Subcutaneous abdominal adipose tissue (tissue), 5 donors: ENCODE results near the gene KHDRBS1.
"Not testable (repeated sequence)": the region's sequence is repeated elsewhere in the genome, so short reads cannot be mapped to it uniquely, and the experiment has no call there.

Experiments
- H3K27ac ChIP-seq: one replicate; pipeline ENCODE4 v1.7.0; 2013; ENCODE audit warnings: low read depth, mild to moderate bottlenecking, inconsistent platforms, low read length, moderate library complexity
- H3K27me3 ChIP-seq, 5 donors: one replicate each; pipeline ENCODE4 v1.7.0; 2013; ENCODE audit warnings: low read length in 5 of 5, inconsistent platforms in 1 of 5; ENCODE audit not compliant: control insufficient read depth in 5 of 5, insufficient read depth in 4 of 5
- H3K36me3 ChIP-seq, 5 donors: one replicate each; pipeline ENCODE4 v1.7.0; 2013; ENCODE audit warnings: low read length in 5 of 5; ENCODE audit not compliant: control insufficient read depth in 5 of 5, insufficient read depth in 5 of 5
- H3K4me1 ChIP-seq, 5 donors: one replicate each; pipeline ENCODE4 v1.7.0; 2013; ENCODE audit warnings: low read length in 5 of 5, mild to moderate bottlenecking in 3 of 5, moderate library complexity in 1 of 5; ENCODE audit not compliant: control insufficient read depth in 5 of 5, insufficient read depth in 5 of 5
- H3K4me3 ChIP-seq, 5 donors: one replicate each; pipeline ENCODE4 v1.7.0; 2013; ENCODE audit warnings: low read length in 5 of 5, low read depth in 1 of 5
- H3K9ac ChIP-seq, 5 donors: one replicate each; pipeline ENCODE4 v1.7.0; 2013; ENCODE audit warnings: low read length in 5 of 5, mild to moderate bottlenecking in 4 of 5, moderate library complexity in 3 of 5
- H3K9me3 ChIP-seq, 5 donors: one replicate each; pipeline ENCODE4 v1.7.0; 2013; ENCODE audit warnings: low read length in 5 of 5; ENCODE audit not compliant: control insufficient read depth in 5 of 5
- donor health status: healthy.
- donor health status: healthy.
- donor health status: healthy.
- donor health status: healthy.
- donor health status: healthy.

Gene KHDRBS1

GRCh38 chr1:32007591-32007940 is 6.1 kb upstream of the KHDRBS1 start:
- Histone ChIP-seq H3K9me3 (no peaks in the 10 kb centered on the region), H3K36me3 (no peaks in the 10 kb centered on the region), H3K4me3 (no peak overlapping the region), H3K27me3 (no peaks in the 10 kb centered on the region), H3K4me1 (peaks cover 0 to 15% (median 5%) of the 10 kb centered on the region in 5 donors), H3K9ac (no peak overlapping the region), H3K27ac (no peak overlapping the region)

GRCh38 chr1:32010246-32010645 is 3.4 kb upstream of the KHDRBS1 start:
- Histone ChIP-seq H3K9me3 (no peaks in the 10 kb centered on the region), H3K9ac (no peak overlapping the region), H3K27me3 (no peaks in the 10 kb centered on the region), H3K36me3 (no peaks in the 10 kb centered on the region), H3K4me1 (peaks cover 7 to 24% (median 17%) of the 10 kb centered on the region in 5 donors), H3K27ac (no peak overlapping the region), H3K4me3 (no peak overlapping the region)

GRCh38 chr1:32012709-32013385 is 821 bp upstream of the KHDRBS1 start:
- Histone ChIP-seq H3K27ac (peak overlapping the region; percentile 95), H3K9me3 (no peaks in the 10 kb centered on the region), H3K4me1 (peaks cover 15 to 35% (median 28%) of the 10 kb centered on the region in 5 donors), H3K9ac (peak overlapping the region in 4 of 5 donors; percentile 42 to 85 (median 78)), H3K4me3 (peak overlapping the region; percentile 73 to 99 (median 95)), H3K27me3 (no peaks in the 10 kb centered on the region), H3K36me3 (peaks cover 0 to 2% (median 0%) of the 10 kb centered on the region in 5 donors)

- H3K27me3 ChIP-seq = no peaks in the 10 kb centered on the region
- H3K9me3 ChIP-seq = no peaks in the 10 kb centered on the region
- peak overlapping the region; percentile 95 for H3K27ac ChIP-seq
- H3K4me3 ChIP-seq = peak overlapping the region; percentile 95 to 99 (median 97)
- peaks cover 15 to 38% (median 34%) of the 10 kb centered on the region in 5 donors for H3K4me1 ChIP-seq
- H3K36me3 ChIP-seq = peaks cover 0 to 2% (median 0%) of the 10 kb centered on the region in 5 donors
- H3K9ac ChIP-seq = peak overlapping the region; percentile 71 to 98 (median 97)
Observed at GRCh38 chr1:32014199-32014947, 705 bp downstream of the KHDRBS1 start.

- peak overlapping the region; percentile 71 to 98 (median 97) for H3K9ac ChIP-seq
- no peaks in the 10 kb centered on the region for H3K27me3 ChIP-seq
- H3K9me3 ChIP-seq = no peaks in the 10 kb centered on the region
- peaks cover 15 to 42% (median 37%) of the 10 kb centered on the region in 5 donors for H3K4me1 ChIP-seq
- H3K27ac ChIP-seq = peak overlapping the region; percentile 95
- peak overlapping the region; percentile 95 to 99 (median 97) for H3K4me3 ChIP-seq
- peaks cover 0 to 2% (median 0%) of the 10 kb centered on the region in 5 donors for H3K36me3 ChIP-seq
Observed at GRCh38 chr1:32014948-32015273, 1.2 kb downstream of the KHDRBS1 start.

GRCh38 chr1:32020339-32020738 is 6.7 kb downstream of the KHDRBS1 start:
- H3K4me3 ChIP-seq = no peak overlapping the region
- peaks cover 0 to 5% (median 3%) of the 10 kb centered on the region in 5 donors for H3K36me3 ChIP-seq
- no peaks in the 10 kb centered on the region for H3K27me3 ChIP-seq
- peaks cover 13 to 48% (median 45%) of the 10 kb centered on the region in 5 donors for H3K4me1 ChIP-seq
- no peak overlapping the region for H3K9ac ChIP-seq
- H3K27ac ChIP-seq = no peak overlapping the region
- no peaks in the 10 kb centered on the region for H3K9me3 ChIP-seq

- H3K4me3 ChIP-seq, H3K27me3 ChIP-seq, H3K27ac ChIP-seq, H3K36me3 ChIP-seq, H3K9me3 ChIP-seq, H3K9ac ChIP-seq: not testable (repeated sequence)
- H3K4me1 ChIP-seq = peaks cover 5 to 35% (median 34%) of the 10 kb centered on the region in 5 donors
Observed at GRCh38 chr1:32021574-32022018, 7.9 kb downstream of the KHDRBS1 start.

GRCh38 chr1:32023351-32023750 is 9.7 kb downstream of the KHDRBS1 start:
- Histone ChIP-seq H3K27me3 (no peaks in the 10 kb centered on the region), H3K27ac (no peak overlapping the region), H3K9me3 (no peaks in the 10 kb centered on the region), H3K36me3 (peaks cover 0 to 5% (median 3%) of the 10 kb centered on the region in 5 donors), H3K9ac (no peak overlapping the region), H3K4me1 (peaks cover 5 to 33% (median 31%) of the 10 kb centered on the region in 5 donors), H3K4me3 (no peak overlapping the region)

- peaks cover 0 to 5% (median 3%) of the 10 kb centered on the region in 5 donors for H3K36me3 ChIP-seq
- peaks cover 2 to 21% (median 14%) of the 10 kb centered on the region in 5 donors for H3K4me1 ChIP-seq
- H3K27ac ChIP-seq = no peak overlapping the region
- no peak overlapping the region for H3K9ac ChIP-seq
- H3K27me3 ChIP-seq = no peaks in the 10 kb centered on the region
- no peak overlapping the region for H3K4me3 ChIP-seq
- H3K9me3 ChIP-seq = no peaks in the 10 kb centered on the region
Observed at GRCh38 chr1:32025515-32025914, 11.8 kb downstream of the KHDRBS1 start.

- Histone ChIP-seq H3K27ac (no peak overlapping the region), H3K36me3 (peaks cover 15 to 25% (median 22%) of the 10 kb centered on the region in 5 donors), H3K9me3 (no peaks in the 10 kb centered on the region), H3K27me3 (no peaks in the 10 kb centered on the region), H3K4me1 (peaks cover 0 to 4% (median 2%) of the 10 kb centered on the region in 5 donors), H3K9ac (no peak overlapping the region), H3K4me3 (no peak overlapping the region)
Observed at GRCh38 chr1:32028746-32029145, 15.1 kb downstream of the KHDRBS1 start.
